ENCODE measurements around the gene DERL3.

GRCh38 chr22:23877566-23877965, 38.8 kb upstream of the DERL3 start:
- TF ChIP-seq CTCF (IDR thresholded peaks at IDR 0.05), result no peak
- no peak for TF ChIP-seq EZH2 (IDR thresholded peaks at IDR 0.05; ENCODE audit: borderline replicate concordance, insufficient read depth, low read depth, low read length, poor library complexity, severe bottlenecking)

Data from B cell (primary cell).